ENCODE data around the gene BICD2. TPM values are rescaled to one million over a fixed set of nuclear protein-coding genes. Genes with fewer than 3 reads are reported as not detected.

BICD2 gene
- total and polyA plus RNA-seq, 7 donors = 21.6 to 44.4 (median 28.7) TPM

- Histone ChIP-seq H3K27me3 (ENCODE audit: insufficient read depth in 3 of 3, low read length in 2 of 3) (no peaks in the 10 kb centered on the region), H3K4me3 (no peak overlapping the region), H3K9me3 (no peaks in the 10 kb centered on the region), H3K36me3 (ENCODE audit: insufficient read depth in 1 of 2, low read depth in 1 of 2) (peaks cover 0 to 44% of the 10 kb centered on the region in 2 donors), H3K4me1 (peaks cover 4% of the 10 kb centered on the region), H3K27ac (no peak overlapping the region)
- DNase-seq (no peak), ATAC-seq (no peak)
- no peak for TF ChIP-seq CTCF (IDR thresholded peaks at IDR 0.05)
- WGBS, 3 donors = 62 to 90% (median 84%) methylated on average over 4 of the region's 4 CpGs
- intact Hi-C loops (cut with DNase I) = no loop called here
Observed at GRCh38 chr9:92725266-92725545, 39.4 kb downstream of the BICD2 start.

- H3K36me3 ChIP-seq (ENCODE audit: insufficient read depth in 1 of 2, low read depth in 1 of 2) = peaks cover 0 to 49% of the 10 kb centered on the region in 2 donors
- intact Hi-C loops (cut with DNase I) = no loop called here
- peaks cover 4% of the 10 kb centered on the region for H3K4me1 ChIP-seq
- H3K27ac ChIP-seq = no peak overlapping the region
- DNase-seq (no peak), ATAC-seq (no peak)
- no peak for TF ChIP-seq CTCF (IDR thresholded peaks at IDR 0.05)
- no peak overlapping the region for H3K4me3 ChIP-seq
- 74 to 80% (median 76%) methylated on average over 10 of the region's 10 CpGs for WGBS, 3 donors
- H3K9me3 ChIP-seq = no peaks in the 10 kb centered on the region
- H3K27me3 ChIP-seq (ENCODE audit: insufficient read depth in 3 of 3, low read length in 2 of 3) = no peaks in the 10 kb centered on the region
Observed at GRCh38 chr9:92724528-92725265, 39.9 kb downstream of the BICD2 start.

- peaks cover 0 to 56% of the 10 kb centered on the region in 2 donors for H3K36me3 ChIP-seq (ENCODE audit: insufficient read depth in 1 of 2, low read depth in 1 of 2)
- no peaks in the 10 kb centered on the region for H3K9me3 ChIP-seq
- intact Hi-C loops (cut with DNase I) = no loop called here
- no peak overlapping the region for H3K27ac ChIP-seq
- TF ChIP-seq CTCF (IDR thresholded peaks at IDR 0.05) = no peak
- ATAC-seq (no peak), DNase-seq (no peak)
- peaks cover 4% of the 10 kb centered on the region for H3K4me1 ChIP-seq
- no peak overlapping the region for H3K4me3 ChIP-seq
- 70 to 79% (median 76%) methylated on average over 9 of the region's 9 CpGs for WGBS, 3 donors
- H3K27me3 ChIP-seq (ENCODE audit: insufficient read depth in 3 of 3, low read length in 2 of 3) = no peaks in the 10 kb centered on the region
Observed at GRCh38 chr9:92723801-92724323, 40.8 kb downstream of the BICD2 start.

- Histone ChIP-seq H3K27me3 (ENCODE audit: insufficient read depth in 3 of 3, low read length in 2 of 3) (no peaks in the 10 kb centered on the region), H3K27ac (no peak overlapping the region), H3K4me3 (no peak overlapping the region), H3K36me3 (ENCODE audit: insufficient read depth in 1 of 2, low read depth in 1 of 2) (peaks cover 3 to 56% of the 10 kb centered on the region in 2 donors), H3K9me3 (no peaks in the 10 kb centered on the region), H3K4me1 (peaks cover 4% of the 10 kb centered on the region)
- ATAC-seq (no peak), DNase-seq (no peak)
- intact Hi-C loops (cut with DNase I) = no loop called here
- TF ChIP-seq CTCF (IDR thresholded peaks at IDR 0.05) = no peak
- WGBS, 3 donors = 77 to 93% (median 87%) methylated on average over 3 of the region's 3 CpGs
Observed at GRCh38 chr9:92723299-92723625, 41.4 kb downstream of the BICD2 start.

Measured in psoas muscle (tissue), 8 donors.